ENCODE results near the gene TMEFF2.

DNA sequence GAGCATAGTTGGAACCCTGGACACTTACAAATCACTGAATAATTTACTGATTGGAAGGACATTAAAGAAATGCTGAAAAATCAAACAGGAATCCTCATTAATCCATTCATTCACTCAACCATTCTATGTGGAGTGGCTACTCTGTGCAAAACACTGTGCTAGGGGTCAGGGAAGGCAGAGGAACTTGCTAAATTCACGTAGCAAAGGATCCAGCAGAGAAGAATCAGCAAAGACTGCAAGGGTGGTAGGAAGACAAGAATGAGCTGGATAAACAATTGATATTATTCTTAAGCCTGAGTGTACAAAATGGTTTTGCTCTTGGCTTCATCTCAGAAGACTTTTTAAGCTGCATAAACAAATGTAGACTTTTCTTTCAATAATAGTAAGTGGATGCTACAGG lies 183.5 kb downstream of the TMEFF2 start:
- TF ChIP-seq, protein P1, sequence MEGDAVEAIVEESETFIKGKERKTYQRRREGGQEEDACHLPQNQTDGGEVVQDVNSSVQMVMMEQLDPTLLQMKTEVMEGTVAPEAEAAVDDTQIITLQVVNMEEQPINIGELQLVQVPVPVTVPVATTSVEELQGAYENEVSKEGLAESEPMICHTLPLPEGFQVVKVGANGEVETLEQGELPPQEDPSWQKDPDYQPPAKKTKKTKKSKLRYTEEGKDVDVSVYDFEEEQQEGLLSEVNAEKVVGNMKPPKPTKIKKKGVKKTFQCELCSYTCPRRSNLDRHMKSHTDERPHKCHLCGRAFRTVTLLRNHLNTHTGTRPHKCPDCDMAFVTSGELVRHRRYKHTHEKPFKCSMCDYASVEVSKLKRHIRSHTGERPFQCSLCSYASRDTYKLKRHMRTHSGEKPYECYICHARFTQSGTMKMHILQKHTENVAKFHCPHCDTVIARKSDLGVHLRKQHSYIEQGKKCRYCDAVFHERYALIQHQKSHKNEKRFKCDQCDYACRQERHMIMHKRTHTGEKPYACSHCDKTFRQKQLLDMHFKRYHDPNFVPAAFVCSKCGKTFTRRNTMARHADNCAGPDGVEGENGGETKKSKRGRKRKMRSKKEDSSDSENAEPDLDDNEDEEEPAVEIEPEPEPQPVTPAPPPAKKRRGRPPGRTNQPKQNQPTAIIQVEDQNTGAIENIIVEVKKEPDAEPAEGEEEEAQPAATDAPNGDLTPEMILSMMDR (IDR thresholded peaks at IDR 0.05; ENCODE audit: low read depth, low read length) = no peak
- no peak for TF ChIP-seq POLR2A (IDR thresholded peaks at IDR 0.05; ENCODE audit: extremely low read depth, insufficient read length)

Data from NB4 (cell line).